GM12878 (cell line): ENCODE data around the gene NCR3LG1.

ENCODE experiments used
- CTCF ChIP-seq, 3 experiments: IDR thresholded peaks in 2 of 3; conservative IDR thresholded peaks in 1 of 3; 2 replicates each; pipeline ENCODE4 v1.5.1; 2011; ENCODE audit warnings: low read depth in 3 of 3, low read length in 3 of 3, mild to moderate bottlenecking in 3 of 3, control low read depth in 2 of 3, moderate library complexity in 2 of 3, inconsistent platforms in 1 of 3, mixed read lengths in 1 of 3; ENCODE audit not compliant: control insufficient read depth in 2 of 3, insufficient read depth in 1 of 3; ENCODE audit errors: extremely low read depth in 1 of 3
- POLR2A ChIP-seq: IDR thresholded peaks from 2 replicates; pipeline ENCODE4 v1.6.1; 2011; ENCODE audit warnings: low read depth, mild to moderate bottlenecking, low read length
- POLR2AphosphoS5 ChIP-seq: IDR thresholded peaks from 2 replicates; pipeline ENCODE4 v1.6.1; 2011; ENCODE audit warnings: mild to moderate bottlenecking, low read length, inconsistent platforms
- SRF ChIP-seq, 2 experiments: IDR thresholded peaks; 2 replicates each; pipeline ENCODE4 v1.6.1; 2011; ENCODE audit warnings: low read depth in 2 of 2, low read length in 2 of 2, mild to moderate bottlenecking in 1 of 2, moderate library complexity in 1 of 2

GRCh38 chr11:17333799-17334586 is 17.6 kb upstream of the NCR3LG1 start:
- TF ChIP-seq CTCF (IDR thresholded peaks at IDR 0.05 in 2 of 3, conservative IDR thresholded peaks at IDR 0.05 in 1 of 3; ENCODE audit: control insufficient read depth in 2 of 3, extremely low read depth in 1 of 3, insufficient read depth in 1 of 3, low read depth in 3 of 3, low read length in 3 of 3) (no peak), SRF (IDR thresholded peaks at IDR 0.05; ENCODE audit: low read depth in 2 of 2, low read length in 2 of 2) (no peak), POLR2A (no peak), POLR2AphosphoS5 (no peak)
